GM19372 (cell line): ENCODE measurements around the gene PCDHGA7.
"Not testable (repeated sequence)": the region's sequence is repeated elsewhere in the genome, so short reads cannot be mapped to it uniquely, and the experiment has no call there.

Source experiments
- ATAC-seq: cut with Tn5 transposase; IDR thresholded peaks from one replicate; pipeline ENCODE4 v1.9.1; 2021; ENCODE audit warnings: mild to moderate bottlenecking, low read depth, moderate library complexity; ENCODE audit not compliant: unreplicated experiment

The PCDHGA7 gene

GRCh38 chr5:141382469-141383294 lies at the start of gene PCDHGA7:
Gene PCDHGA7, plus strand, starts transcription at chr5:141382742. Its CDS starts 158 bp downstream, at chr5:141382900.
- no peak for ATAC-seq

DNA sequence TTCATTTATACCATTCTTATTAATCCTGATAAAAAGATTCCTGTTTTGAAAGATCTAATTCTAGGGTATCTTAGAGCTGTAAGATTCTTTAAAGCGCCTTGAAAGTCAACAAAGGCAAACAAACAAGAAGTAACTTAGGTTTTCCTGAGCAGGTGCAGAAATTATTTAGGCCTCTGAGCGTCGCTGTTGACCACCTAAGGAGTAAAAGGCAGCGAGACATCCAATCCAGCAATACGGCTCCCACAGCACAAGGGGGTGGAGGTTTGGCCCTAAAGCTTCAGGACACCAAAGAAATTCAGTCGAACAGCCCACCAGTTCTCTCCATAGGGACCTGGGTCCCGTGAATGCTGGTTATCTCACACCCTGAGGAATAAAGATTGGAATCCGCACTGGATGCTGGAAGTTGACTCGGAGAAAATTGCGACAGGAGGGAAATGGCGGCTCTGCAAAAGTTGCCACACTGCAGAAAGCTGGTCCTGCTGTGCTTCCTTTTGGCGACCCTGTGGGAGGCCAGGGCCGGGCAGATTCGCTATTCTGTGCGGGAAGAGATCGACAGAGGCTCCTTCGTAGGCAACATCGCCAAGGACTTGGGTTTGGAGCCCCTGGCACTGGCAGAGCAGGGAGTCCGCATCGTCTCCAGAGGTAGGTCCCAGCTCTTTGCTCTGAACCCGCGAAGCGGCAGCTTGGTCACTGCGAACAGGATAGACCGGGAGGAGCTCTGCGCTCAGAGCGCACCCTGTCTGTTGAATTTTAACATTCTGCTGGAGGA lies 43.8 kb upstream of the PCDHGA7 start, which contains the start of gene PCDHGA2:
TSS of gene PCDHGA2 (plus strand) at position 223 of the 769 bp plus-strand sequence.
- ATAC-seq, result no peak

DNA sequence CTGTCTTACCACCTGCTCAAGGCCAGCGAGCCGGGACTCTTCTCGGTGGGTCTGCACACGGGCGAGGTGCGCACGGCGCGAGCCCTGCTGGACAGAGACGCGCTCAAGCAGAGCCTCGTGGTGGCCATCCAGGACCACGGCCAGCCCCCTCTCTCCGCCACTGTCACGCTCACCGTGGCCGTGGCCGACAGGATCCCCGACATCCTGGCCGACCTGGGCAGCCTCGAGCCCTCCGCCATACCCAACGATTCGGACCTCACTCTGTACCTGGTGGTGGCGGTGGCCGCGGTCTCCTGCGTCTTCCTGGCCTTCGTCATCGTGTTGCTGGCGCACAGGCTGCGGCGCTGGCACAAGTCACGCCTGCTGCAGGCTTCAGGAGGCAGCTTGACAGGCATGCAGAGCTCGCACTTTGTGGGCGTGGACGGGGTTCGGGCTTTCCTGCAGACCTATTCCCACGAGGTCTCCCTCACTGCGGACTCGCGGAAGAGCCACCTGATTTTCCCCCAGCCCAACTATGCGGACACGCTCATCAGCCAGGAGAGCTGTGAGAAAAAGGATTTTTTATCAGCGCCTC lies 41.7 kb upstream of the PCDHGA7 start:
- not testable (repeated sequence) for ATAC-seq

DNA sequence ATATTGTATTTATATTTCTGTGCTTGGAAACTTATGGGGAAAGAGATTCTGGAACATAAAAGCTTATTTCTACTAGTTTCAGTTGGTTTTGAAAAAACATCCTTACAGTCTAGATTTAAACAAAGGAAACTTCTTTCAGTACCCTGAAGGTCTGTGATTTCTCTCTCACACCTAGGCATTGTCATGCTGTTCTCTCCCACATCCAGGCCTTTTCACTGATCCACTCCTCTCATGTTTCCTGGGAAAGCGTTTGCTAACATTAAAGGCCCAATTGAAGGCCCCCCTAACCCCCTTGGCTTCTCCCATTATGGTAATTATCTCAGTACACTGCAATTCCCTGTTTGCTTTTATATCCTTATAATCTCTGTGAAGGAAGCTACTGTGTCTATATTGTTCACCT lies 39.8 kb upstream of the PCDHGA7 start:
- ATAC-seq, result no peak

DNA sequence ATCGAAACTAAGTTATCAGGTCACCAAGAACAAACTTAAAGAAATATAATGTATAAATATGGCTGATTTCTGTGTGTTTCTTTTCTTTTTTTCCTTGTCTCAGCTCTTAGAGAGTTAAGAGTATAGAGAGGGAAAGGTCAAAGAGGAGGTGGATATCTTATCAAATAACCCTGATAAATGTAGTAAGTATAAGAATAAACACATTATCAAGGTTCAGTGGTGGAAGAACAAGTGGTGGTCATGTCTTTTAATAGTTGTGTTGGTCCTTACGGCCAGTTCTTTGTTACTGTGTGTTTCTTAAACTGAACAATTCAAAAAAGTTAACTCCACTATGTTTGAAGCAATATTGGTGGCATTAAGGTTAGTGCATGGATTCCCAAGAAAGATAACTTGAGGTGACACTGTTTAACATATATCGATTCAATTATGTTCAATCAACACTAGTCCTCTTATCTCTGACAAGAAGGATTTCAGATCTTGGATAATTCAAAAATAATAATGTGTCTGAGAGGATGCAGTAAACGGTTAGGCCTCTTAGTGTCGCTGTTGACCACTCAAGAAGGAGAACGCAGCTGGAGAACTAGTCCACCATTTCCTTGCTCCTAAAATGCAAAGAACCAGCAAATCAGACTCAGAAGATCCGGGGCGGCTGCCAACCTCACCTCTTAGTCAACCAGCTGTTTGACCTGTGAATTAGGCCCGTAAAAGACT lies 39.1 kb upstream of the PCDHGA7 start, which contains the start of gene PCDHGA3:
TSS of gene PCDHGA3 (plus strand) at position 588 of the 711 bp plus-strand sequence. CDS start 205 bp downstream, outside the sequence.
- ATAC-seq, result no peak

- ATAC-seq, result no peak
These were observed 38.5 kb upstream of the PCDHGA7 start for GRCh38 chr5:141343953-141344463.

DNA sequence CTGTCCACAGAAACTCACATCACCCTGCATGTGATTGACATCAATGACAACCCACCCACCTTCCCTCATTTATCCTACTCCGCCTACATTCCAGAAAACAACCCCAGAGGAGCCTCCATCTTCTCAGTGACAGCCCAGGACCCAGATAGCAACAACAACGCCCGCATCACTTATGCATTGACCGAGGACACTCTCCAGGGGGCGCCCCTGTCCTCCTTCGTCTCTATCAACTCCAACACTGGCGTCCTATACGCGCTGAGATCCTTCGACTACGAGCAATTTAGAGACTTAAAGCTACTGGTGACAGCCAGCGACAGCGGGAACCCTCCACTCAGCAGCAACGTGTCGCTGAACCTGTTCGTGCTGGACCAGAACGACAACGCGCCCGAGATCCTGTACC lies 37.2 kb upstream of the PCDHGA7 start:
- ATAC-seq, result no peak

- ATAC-seq, result not testable (repeated sequence)
These were observed 36.5 kb upstream of the PCDHGA7 start for GRCh38 chr5:141346017-141346416.

DNA sequence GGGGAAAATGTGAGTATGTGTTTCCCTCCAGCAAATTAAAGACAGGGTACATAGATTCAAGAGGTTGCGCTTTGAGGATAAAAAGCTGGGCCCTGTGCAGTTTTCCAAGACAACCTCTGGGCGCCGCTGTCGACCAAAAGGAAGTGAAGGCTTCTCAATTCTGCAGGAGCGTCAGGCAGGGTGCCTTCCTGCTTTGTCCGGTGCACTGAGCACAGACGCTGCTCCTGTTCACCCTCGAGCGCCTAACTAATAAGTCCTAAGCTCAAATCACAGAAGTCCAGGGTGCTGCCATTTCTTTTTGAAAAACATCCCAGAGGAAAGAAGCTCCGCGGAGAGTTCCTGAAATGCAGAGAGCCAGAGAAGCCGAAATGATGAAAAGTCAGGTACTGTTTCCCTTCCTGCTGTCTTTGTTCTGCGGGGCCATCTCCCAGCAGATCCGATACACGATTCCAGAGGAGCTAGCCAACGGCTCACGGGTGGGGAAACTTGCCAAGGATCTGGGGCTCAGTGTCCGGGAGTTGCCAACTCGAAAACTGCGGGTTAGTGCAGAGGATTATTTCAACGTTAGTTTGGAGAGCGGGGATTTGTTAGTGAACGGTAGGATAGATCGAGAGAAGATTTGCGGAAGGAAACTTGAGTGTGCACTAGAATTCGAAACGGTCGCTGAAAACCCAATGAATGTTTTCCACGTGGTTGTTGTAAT lies 32.5 kb upstream of the PCDHGA7 start, which contains the start of gene PCDHGB1:
TSS of gene PCDHGB1 (plus strand) at position 183 of the 703 bp plus-strand sequence. CDS start at position 345, 162 bp downstream.
- no peak for ATAC-seq

GRCh38 chr5:141351591-141351990 lies 31.0 kb upstream of the PCDHGA7 start:
- no peak for ATAC-seq

DNA sequence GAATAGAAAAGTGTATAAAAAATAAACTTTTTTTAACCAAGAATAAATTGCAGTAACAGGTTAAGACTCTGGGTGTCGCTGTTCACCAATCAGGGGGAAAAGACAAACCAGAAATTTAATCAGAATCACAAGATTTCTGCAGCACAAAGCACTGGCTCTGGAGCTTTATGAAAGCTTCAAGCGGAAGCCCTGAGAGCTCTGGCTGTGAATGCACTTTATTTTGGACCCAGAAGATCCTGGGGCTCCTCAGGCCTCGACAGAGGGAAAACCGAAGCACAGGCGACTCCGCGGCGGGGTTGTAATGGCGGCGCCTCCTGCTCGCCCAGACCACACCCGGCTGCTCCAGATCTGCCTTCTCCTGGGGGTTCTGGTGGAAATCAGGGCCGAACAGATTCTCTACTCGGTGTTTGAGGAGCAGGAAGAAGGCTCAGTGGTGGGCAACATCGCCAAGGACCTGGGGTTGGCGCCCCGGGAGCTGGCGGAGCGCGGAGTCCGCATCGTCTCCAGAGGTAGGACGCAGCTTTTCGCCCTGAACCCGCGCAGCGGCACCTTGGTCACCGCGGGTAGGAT lies 27.6 kb upstream of the PCDHGA7 start, which contains the start of gene PCDHGA4:
TSS of gene PCDHGA4 (plus strand) at position 122 of the 570 bp plus-strand sequence. CDS start at position 209, 87 bp downstream.
- no peak for ATAC-seq

- ATAC-seq, result no peak
These were observed 26.9 kb upstream of the PCDHGA7 start for GRCh38 chr5:141355641-141356040.

DNA sequence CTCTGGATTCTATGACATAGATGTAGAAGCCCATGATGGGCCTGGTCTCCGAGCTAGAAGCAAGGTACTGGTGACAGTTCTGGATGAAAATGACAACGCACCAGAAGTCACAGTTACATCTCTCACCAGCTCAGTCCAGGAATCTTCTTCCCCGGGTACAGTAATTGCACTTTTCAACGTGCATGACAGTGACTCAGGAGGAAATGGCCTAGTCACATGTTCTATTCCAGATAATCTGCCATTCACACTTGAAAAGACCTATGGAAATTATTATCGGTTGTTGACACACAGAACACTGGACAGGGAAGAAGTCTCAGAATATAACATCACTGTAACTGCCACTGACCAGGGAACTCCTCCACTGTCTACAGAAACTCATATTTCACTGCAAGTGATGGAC lies 26.4 kb upstream of the PCDHGA7 start:
- ATAC-seq, result no peak

DNA sequence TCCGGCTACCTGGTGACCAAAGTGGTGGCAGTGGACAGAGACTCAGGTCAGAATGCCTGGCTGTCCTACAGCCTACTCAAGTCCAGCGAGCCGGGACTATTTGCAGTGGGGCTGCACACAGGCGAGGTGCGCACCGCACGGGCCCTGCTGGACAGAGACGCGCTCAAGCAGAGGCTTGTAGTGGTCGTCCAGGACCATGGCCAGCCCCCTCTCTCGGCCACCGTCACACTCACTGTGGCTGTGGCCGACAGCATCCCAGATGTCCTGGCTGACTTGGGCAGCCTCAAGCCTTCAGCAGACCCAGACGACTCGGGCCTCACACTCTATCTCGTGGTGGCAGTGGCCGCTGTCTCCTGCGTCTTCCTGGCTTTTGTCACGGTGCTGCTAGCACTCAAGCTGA lies 25.6 kb upstream of the PCDHGA7 start:
- no peak for ATAC-seq

DNA sequence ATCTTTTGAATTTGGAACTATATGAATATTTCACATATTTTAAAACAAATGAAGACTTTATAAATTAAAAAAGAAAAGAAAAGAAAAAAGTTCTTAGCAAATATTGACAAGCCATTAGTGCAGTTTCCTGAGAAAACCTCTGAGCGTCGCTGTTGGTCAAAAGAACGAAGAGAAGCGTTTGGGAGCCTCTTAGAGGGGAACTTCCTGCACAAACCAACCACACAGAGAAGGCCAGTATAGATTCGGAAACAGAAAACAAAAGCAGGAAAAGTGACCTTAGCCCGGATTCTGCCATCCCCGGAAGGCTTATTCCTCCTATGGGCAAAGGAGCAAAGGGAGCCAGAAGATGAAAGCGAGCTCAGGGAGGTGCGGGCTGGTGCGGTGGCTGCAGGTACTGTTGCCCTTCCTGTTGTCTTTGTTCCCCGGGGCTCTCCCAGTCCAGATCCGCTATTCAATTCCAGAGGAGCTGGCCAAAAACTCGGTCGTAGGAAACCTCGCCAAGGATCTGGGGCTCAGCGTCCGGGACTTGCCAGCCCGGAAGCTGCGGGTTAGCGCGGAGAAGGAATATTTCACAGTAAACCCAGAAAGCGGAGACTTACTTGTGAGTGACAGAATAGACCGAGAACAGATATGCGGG lies 22.6 kb upstream of the PCDHGA7 start, which contains the start of gene PCDHGB2:
TSS of gene PCDHGB2 (plus strand) at position 205 of the 637 bp plus-strand sequence. CDS start at position 347, 142 bp downstream.
- no peak for ATAC-seq

DNA sequence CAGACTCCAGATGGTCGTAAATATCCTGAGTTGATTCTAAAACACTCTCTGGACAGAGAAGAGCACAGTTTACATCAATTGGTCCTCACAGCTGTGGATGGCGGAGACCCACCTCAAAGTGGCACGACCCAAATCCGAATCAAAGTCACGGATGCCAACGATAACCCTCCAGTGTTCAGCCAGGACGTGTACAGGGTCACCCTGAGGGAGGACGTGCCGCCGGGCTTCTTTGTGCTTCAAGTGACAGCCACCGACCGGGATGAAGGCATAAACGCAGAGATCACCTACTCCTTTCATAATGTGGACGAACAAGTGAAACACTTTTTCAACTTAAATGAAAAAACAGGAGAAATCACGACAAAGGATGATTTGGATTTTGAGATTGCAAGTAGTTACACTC lies 21.9 kb upstream of the PCDHGA7 start:
- no peak for ATAC-seq

DNA sequence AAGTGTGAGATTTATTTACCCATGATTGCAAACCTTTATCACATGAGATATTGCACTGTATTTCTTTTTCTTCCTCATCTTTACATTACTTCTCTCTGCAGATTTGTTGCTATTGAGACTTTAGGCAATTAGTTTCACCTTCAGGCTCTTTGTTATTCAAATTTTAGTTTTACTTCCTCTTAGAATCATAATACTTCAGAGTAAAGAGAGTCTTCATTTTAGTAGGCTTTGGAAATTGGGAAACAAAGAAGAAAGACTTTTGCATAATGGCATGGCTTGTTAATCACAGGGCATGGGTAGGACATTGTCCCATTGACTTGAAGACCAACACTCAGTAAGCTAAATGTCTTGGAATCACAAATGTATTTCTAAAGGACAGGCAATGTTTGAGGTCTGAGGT lies 19.8 kb upstream of the PCDHGA7 start:
- ATAC-seq, result no peak

- no peak for ATAC-seq
These were observed 18.4 kb upstream of the PCDHGA7 start, which contains the start of gene PCDHGA5 for GRCh38 chr5:141363952-141364660. Gene PCDHGA5, plus strand, starts transcription at chr5:141364162. Its CDS starts 169 bp downstream, at chr5:141364331.
